GM18870 (cell line): ENCODE results near the gene ATP6AP2.
"Not testable (repeated sequence)": the region's sequence is repeated elsewhere in the genome, so short reads cannot be mapped to it uniquely, and the experiment has no call there.

Experiments
- ATAC-seq: cut with Tn5 transposase; IDR thresholded peaks from one replicate; pipeline ENCODE4 v1.9.1; 2021; ENCODE audit warnings: moderate library complexity; ENCODE audit not compliant: unreplicated experiment

Gene ATP6AP2

DNA sequence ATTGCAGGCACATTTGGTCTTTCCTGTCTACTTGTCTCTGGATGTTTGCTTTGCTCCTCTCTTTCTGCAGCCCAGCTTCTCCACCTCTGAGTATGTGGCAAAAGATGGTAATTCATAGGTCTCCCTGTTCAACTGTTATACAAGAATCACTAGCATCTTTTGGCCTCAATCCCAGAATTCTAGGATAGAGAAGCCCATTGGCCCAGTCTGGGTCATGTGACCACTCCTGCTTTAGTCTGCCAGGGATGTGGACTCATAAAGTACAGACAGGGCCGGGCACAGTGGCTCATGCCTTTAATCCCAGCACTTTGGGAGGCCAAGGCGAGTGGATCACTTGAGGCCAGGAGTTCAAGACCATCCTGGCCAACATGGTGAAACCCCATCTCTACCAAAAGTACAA lies 5.4 kb upstream of the ATP6AP2 start:
- ATAC-seq = not testable (repeated sequence)

DNA sequence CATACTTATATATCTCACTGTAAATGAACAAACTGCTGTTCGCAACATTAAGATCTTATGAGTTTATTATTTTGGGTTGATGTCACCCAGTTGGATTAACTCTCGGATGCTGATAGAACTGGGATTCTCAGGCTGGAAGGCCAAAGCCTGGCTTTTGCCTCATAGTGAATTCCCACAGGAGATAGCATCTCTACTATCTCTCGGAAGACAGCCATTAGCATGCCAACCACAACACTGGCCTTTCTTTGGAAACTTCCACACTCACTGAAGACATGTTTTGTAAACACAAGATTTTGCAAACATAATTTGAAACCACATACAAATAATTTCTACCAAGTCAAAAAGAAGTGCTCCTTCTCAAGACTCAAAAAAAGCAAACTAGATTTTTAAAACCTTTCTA lies 4.5 kb upstream of the ATP6AP2 start:
- no peak for ATAC-seq

DNA sequence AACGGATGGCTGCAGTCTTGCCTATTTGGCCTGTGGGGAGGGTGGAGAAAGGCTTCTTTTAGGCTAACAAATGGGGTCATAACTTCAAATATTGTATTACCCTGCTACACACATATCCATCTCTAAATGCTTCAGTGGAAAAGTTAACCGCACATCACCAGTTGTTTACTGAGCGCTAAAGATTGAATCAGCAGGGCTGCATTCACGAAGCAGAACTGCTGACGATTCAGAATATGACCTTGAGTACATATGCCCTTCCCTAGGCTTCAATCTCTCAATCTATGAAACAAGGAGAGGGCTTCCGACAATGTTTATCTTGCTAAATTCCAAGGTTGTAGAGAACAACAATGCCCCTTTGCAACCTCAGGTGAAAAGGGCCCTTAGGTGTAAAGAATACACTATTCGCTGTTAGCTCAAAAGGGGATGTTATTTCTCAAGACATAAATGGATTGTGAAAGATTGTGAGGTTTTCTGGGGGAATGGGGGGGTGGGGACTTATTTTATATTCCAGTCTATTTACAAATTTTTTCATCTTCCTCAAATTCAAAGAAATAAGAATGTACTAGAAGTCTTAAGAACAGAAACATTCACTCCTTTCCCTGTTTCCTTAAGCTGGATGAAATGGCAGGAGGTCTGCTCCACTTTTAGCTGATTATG lies 2.6 kb upstream of the ATP6AP2 start:
- ATAC-seq = no peak

DNA sequence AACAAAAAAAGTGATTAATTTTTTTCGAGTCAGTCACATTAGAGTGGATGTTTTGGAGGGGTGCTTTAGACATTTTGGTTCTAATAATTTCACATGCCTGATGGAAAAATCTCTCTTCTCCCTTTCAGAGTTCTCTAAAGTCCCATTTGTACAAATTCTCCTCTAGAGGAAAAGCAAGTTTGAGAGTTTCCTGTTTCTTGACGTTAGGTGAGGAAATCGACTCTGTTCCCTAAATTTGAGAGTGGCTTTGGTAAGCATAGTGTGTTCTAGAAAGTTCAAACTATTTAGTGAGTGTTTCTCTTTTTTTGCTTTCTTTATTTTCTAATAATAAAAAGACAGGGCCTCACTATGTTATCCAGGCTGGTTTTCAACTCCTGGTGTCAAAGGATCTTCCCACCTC lies 1.6 kb upstream of the ATP6AP2 start:
- no peak for ATAC-seq

DNA sequence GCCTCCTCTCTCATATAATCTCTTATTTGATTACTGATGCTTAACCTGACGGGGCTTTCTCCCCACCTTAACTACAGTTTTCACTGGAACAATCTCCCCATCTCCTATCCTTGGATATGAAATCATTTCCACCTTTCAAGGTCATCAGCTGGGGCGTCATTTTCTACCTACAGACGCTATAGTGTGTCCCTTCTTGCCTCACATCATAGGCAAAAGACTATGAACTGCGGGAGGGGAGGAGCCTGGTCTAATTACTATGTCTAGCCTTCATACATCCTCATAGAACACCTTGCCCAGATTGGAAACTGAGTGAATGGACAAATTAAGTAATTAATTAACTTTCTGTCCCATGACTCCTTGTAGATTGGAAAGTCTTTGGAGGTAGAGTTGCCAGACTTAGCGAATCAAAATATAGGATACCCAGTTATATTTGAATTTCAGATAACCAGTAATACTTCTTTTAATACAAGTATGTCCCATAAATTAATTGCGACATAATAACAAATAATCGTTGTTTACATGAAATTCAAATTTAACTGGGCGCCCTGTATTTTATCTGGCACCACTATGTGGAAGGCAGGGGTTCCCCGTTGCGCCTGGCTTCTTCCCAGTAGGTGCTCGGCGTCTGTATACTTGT lies 752 bp upstream of the ATP6AP2 start:
- peak; percentile 34 for ATAC-seq

DNA sequence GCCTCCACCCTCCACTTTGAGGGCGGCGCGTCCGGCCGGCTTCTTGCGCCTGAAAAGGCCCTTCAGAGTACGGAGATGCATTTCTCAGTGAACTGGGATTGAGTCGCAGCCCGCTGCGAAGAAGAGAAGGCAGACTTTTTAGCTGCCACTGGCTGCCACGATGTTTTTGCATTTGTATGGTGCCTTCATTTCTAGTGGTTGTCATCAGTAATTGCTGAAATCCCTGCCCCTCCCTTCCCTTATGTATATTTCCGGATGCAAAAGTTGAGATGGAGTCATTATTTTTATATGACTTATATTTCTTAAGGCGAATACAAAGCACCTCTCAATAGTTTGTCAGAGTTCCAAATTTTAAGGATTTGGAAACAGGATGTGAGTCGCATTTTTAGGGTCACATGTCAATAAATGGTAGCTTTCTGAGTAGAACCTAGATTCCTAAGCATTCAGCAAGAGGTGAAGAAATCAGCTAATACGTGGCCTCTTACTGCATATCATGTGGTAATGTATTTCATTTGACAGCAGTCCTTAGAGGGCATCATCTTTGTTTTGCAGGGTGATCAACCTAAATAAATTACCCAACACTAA lies 658 bp downstream of the ATP6AP2 start:
- peak; percentile 5 for ATAC-seq

DNA sequence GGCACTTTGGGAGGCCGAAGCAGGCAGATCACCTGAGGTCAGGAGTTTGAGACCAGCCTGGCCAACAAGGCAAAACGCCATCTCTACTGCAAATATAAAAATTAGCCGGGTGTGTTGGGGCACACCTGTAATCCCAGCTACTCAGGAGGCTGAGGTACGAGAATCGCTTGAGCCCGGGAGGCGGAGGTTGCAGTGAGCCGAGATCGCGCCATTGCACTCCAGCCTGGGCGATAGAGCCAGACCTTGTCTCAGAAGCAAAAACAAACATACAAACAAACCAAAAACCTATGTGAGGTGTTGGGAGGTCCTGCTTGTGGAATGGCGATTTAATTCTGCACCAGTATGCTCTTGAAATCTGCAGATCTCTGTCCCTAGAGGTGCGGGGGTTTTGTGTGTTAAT lies 1.4 kb downstream of the ATP6AP2 start:
- not testable (repeated sequence) for ATAC-seq

DNA sequence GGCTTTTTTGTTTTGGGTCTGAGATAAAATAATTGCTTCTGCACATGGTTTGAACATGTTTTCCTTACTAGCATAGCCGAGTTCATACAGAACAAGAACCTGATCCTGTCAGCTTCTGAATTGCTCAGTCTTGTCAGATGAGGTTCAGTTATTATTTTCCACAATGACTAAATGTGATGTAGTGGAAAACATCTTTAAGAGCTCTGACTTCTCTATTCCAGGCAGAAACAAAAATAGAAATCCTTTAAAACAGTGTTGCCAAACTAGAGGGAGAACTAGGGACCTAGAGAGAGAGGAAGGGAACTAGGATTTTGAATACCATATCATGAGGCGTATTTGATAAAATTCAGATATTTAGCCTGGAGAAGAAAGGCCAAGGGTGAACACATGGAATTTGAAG lies 2.0 kb downstream of the ATP6AP2 start:
- ATAC-seq = no peak

DNA sequence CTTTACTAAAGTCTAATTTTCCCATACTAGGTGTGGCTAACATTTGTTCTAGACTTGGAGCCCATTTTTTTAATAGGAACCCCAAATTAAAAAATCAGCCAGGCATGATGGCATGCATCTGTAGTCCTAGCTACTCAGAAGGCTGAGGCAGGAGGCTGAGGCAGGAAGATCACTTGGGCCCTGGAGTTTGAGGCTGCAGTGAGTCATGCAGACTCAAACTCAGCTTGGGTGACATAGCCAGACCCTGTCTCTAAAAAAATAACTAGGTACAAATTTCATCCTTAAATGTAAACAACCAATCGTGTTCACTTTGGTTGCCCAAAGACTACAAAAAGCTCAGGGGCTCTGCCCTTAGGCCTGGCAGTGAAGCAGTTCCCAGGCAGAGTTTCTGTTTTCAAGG lies 6.9 kb downstream of the ATP6AP2 start:
- ATAC-seq = not testable (repeated sequence)

DNA sequence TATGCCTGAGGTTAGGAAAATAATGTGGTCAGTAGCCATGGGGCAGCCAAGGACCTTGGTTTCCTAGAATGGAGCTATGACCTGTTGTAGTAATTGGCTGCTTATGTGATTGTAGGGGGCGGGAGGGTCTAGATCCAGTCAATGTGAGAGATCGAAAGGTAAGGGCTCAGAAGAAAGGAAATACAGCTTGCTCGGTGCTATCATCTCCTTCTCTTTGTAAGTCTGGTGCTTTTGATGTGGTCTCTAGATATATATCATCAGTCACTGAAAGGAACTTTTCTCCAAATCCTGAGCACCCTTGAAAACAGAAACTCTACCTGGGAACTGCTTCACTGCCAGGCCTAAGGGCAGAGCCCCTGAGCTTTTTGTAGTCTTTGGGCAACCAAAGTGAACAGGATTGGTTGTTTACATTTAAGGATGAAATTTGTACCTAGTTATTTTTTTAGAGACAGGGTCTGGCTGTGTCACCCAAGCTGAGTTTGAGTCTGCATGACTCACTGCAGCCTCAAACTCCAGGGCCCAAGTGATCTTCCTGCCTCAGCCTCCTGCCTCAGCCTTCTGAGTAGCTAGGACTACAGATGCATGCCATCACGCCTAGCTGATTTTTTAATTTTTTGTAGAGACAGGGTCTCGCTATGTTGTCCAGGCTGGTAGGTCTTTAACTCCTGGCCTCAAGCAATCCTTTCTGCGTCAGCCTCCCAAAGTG lies 9.0 kb downstream of the ATP6AP2 start:
- not testable (repeated sequence) for ATAC-seq

DNA sequence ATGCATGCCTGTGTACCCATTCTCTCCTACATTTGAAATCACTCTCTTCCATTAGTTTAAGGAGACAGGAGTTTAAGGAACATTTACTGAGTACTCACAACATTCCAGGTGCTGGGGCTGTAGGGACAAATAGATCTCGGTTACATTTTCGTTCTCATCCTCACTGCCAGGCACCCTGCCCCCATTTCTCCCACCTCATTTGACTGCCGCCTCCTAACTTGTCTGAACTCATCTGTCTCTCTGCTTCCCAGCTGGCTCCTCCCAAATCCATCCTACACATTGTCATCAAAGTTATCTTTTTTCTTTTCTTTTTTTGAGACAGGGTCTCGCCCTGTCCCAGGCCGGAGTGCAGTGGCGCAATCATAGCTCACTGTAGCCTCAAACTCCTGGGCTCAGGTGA lies 22.7 kb downstream of the ATP6AP2 start:
- ATAC-seq = no peak

DNA sequence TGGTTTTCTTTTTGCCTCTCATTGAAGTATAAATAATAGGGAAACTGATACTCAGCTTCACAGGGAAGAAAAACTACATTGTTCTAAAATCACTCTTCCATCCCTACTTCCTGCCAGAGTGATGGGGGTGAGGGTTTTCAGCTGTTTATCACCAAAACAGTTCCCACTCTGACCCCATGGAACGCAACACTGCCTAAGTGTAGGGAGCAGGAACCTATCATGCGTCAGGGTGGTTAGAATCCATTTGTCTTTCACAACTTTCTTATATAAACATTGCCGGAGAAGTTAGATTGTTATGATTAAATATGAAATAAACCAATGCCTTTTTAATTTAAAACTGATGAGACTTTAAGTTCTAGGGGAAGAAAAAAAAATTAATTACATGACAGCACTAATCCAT lies 26.6 kb downstream of the ATP6AP2 start:
- no peak for ATAC-seq

DNA sequence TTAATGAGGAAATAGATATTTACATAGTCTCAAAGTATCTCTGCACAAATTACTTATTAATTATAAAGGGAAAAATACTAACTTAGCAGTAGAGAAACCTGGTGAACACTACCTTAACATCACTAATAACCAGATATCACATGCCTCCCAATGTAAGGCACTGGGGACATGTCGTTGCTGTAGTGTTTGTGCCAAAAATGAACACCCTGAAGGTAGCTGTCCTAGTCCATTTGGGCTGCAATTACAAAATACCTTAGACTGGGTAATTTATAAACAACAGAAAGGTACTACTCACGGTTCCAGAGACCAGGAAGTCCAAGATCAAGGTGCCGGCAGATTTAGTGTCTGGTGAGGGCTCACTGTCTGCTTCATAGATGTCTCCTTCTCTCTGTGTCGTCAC lies 31.7 kb downstream of the ATP6AP2 start:
- no peak for ATAC-seq

DNA sequence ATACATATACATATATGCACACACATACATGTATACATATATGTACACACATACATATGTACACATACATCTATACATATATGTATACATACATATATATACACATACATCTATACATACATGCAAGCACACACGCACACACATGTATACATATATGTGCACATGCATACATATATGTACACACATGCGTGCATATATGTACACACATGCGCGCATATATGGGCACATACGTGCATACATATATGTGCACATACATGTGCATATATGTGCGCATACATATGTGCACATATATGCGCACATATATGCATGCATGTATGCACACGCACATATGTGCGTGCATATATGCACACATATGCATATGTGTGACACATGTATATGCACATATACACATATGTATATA lies 35.2 kb downstream of the ATP6AP2 start:
- ATAC-seq = no peak

DNA sequence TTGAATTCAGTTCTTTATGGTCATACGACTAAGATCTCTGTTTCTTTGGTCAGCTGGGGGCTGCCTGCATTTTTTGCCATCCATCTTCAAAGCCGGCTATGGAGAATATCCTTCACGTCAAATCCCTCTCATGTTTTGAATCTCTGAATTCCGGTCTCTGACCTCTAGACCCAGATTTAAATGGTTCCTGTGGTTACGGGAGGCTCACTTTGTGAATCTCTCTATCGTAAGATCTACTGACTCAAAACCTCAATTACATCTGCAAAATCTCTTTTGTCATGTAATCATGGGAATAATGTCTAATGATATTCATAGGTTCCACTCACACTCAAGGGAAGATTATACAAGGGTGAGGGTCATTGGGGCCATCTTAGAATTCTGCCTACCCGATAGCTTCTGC lies 36.8 kb downstream of the ATP6AP2 start:
- no peak for ATAC-seq

DNA sequence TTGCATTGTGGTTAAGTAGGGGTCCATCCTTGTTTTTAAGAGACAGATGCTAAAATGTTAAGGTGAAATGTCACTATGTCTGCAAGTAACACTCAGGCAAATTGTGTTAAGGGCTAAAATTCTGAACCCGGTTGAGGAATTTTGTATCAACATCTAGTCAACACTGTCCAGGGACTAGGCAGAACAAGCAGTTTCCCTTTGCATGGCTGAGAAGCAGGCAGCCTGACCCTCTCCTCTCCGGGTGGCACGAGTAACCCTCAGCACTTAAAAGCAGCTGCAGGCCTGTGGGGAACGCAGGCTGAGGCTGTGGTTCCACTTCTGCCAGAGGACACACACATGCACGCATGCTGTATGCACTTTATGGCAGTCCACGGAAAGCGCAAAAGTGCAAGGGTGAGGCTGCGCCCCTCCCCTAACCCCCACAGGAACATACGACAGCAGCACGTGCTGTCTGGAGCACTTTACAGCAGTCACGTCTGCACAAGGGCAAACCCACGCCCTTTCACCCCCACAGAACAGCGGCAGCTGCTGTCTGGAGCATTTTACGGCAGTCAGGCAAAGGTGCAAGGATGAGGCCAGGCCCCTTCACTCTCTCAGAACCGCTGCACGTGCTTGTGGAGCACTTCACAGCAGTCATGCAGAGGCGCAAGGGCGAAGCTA lies 41.8 kb downstream of the ATP6AP2 start:
- ATAC-seq = no peak

DNA sequence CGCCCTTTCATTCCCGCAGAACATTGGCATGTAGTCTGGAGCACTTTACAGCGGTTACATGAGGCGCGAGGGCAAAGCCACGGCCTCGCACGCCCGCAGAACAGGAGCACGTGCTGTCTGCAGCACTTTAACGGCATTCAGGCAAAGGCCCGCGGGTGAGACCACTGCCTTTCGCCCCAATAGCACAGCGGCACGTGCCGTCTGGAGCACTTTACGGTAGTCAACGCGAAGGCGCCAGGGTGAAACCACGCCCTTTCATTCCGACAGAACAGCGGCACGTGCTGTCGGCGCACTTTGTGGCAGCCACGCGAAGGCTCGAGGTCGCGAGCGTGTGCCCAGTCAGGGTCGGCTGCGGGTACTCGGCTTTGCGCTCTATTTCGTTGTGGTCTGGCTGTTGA lies 42.4 kb downstream of the ATP6AP2 start, which contains the start of gene MPC1L:
TSS of gene MPC1L (plus strand) at position 290 of the 398 bp plus-strand sequence. CDS start 138 bp downstream, outside the sequence.
- ATAC-seq = no peak

DNA sequence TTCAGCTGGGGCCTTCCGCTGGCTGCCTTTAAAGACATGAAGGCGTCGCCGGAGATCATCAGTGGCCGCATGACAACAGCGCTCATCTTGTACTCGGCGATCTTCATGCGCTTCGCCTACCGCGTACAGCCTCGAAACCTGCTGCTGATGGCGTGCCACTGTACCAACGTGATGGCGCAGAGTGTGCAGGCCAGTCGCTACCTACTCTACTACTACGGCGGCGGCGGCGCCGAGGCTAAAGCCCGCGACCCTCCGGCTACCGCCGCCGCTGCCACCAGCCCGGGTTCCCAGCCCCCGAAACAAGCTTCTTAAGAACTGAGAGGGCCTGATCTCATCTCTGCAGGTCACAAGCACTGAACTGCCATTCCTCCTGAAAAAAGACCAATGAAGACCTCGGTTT lies 42.9 kb downstream of the ATP6AP2 start:
- ATAC-seq = no peak

DNA sequence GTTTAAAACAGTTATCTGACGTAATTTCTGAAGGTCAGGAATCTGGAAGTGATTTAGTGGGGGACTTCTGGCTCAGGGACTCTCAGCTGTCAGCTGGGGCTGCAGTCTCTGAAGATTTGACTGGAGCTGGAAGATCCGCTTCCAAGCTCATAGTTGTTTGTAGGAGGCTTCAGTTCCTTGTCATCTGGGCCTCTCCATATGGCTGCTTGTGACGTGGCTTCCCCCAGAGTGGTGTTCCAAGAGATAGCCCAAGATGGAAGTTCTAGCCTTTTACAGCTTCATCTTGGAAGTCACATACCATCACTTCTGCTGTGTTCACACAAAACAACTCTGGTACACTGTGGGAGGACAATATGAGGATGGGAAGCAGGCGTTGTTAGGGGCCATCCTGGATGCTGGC lies 44.5 kb downstream of the ATP6AP2 start:
- no peak for ATAC-seq

DNA sequence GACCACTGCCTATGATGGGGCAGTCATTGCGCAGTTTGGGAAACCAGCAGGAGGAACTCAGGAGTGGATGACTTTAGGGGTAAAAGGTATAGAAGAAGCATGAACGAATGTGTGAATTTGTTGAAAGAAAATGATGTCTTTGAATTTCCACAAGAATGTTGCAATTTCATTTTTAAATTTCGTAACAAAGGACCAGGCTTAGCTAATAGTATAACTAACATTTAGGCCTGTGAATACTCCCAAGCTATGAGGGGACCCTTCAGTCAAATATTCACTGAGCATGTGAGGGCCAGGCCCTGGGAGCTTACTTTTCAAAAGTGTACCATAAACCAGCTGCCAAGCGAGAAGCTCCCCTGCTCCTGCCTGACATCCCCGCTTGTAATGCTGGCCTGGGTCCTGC lies 47.7 kb downstream of the ATP6AP2 start:
- ATAC-seq = no peak

DNA sequence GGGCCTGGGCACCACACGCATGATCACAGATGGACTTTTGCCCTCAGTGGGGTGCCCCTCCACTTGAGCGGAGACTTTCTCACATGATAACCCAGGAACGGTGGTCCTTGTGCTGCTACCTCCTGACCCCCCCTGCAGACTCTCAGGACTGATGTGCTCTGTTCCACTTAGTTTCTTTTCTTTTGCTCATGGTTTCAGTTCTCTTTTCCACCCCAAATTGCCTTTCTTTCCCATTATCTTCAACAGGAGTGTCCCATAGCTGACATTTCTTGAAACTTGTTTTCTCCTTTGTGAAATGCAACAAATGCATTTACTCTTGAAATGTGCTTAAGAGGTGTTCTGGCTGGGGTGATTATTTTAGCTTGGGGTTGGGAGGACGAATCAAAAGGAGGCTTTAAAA lies 51.4 kb downstream of the ATP6AP2 start:
- no peak for ATAC-seq
